Measurements from ENCODE around the gene SNRPD2.

- TF ChIP-seq, protein P1, sequence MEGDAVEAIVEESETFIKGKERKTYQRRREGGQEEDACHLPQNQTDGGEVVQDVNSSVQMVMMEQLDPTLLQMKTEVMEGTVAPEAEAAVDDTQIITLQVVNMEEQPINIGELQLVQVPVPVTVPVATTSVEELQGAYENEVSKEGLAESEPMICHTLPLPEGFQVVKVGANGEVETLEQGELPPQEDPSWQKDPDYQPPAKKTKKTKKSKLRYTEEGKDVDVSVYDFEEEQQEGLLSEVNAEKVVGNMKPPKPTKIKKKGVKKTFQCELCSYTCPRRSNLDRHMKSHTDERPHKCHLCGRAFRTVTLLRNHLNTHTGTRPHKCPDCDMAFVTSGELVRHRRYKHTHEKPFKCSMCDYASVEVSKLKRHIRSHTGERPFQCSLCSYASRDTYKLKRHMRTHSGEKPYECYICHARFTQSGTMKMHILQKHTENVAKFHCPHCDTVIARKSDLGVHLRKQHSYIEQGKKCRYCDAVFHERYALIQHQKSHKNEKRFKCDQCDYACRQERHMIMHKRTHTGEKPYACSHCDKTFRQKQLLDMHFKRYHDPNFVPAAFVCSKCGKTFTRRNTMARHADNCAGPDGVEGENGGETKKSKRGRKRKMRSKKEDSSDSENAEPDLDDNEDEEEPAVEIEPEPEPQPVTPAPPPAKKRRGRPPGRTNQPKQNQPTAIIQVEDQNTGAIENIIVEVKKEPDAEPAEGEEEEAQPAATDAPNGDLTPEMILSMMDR (IDR thresholded peaks at IDR 0.05): no peak
- no peak for TF ChIP-seq POLR2A (IDR thresholded peaks at IDR 0.05)
These were observed 8.8 kb downstream of the SNRPD2 start for GRCh38 chr19:45682908-45683307.

All from ovary (tissue), 3 donors.